Prostate gland (tissue), 2 donors: ENCODE data around the gene ARPP21. TPM values are rescaled to one million over a fixed set of nuclear protein-coding genes. Genes with fewer than 3 reads are reported as not detected.

Experiments used
- DNase-seq: peaks from one replicate; pipeline ENCODE4 v3.0.0-alpha.2; 2019; ENCODE audit warnings: low spot score
- H3K27ac ChIP-seq, 2 donors: fragments of 200-600 bp; sonication (generic); 2 replicates each; pipeline ENCODE4 v1.5.1; 2017 to 2019
- H3K27me3 ChIP-seq: fragments of 200-600 bp; sonication (generic); replicated peaks from 2 replicates; pipeline ENCODE4 v1.5.1; 2019; ENCODE audit not compliant: insufficient read depth
- H3K36me3 ChIP-seq, 2 donors: fragments of 200-600 bp; sonication (generic); 1 replicate in 1 of 2; 2 replicates in 1 of 2; pipeline versions ENCODE4 v1.5.1 to v1.8.1; 2017 to 2019
- H3K4me1 ChIP-seq: fragments of 200-600 bp; sonication (generic); replicated peaks from 2 replicates; pipeline ENCODE4 v1.5.1; 2019
- H3K4me3 ChIP-seq, 2 donors: fragments of 200-600 bp; sonication (generic); 2 replicates each; pipeline ENCODE4 v1.5.1; 2017 to 2019
- H3K9me3 ChIP-seq: fragments of 200-600 bp; sonication (generic); 2 replicates; pipeline ENCODE4 v1.5.1; 2017
- POLR2A ChIP-seq: fragments of 450-650 bp; IDR thresholded peaks from one replicate; pipeline ENCODE4 v1.6.1; 2016; ENCODE audit warnings: antibody characterized with exemption, mild to moderate bottlenecking
- POLR2AphosphoS5 ChIP-seq: sonication (generic); formaldehyde crosslinking; IDR thresholded peaks from one replicate; pipeline ENCODE4 v1.6.1; 2017; ENCODE audit warnings: antibody characterized with exemption
- WGBS: methylation state at CpG from one replicate; pipeline ENCODE4 v1.1.5; 2018; 5-methylcytosine and 5-hydroxymethylcytosine counted together
- intact Hi-C: fragments of 100-400 bp; cut with DNase I; formaldehyde crosslinking; loops from one replicate; pipeline ENCODE4 v1.14.2; 2022
- total RNA-seq, 2 donors: library from RNA; depleted of rRNA; stranded (reverse); fragments of >200 nt; gene quantifications; one replicate each; pipeline ENCODE4 v1.1.0, GENCODE V29; 2016
- TF ChIP-seq, protein P1 (sequence below), 4 experiments: fragments of 200-600 bp in 2 of 4; fragments of 450-650 bp in 2 of 4; sonication (generic) in 2 of 4; IDR thresholded peaks; 1 replicate in 3 of 4; 2 replicates in 1 of 4; pipeline ENCODE4 v1.5.1; 2016 to 2019; ENCODE audit warnings: antibody characterized with exemption in 4 of 4, mild to moderate bottlenecking in 2 of 4, moderate library complexity in 2 of 4

The ARPP21 gene
- total RNA-seq, 2 donors from 2014 or later: 8.1 TPM; not detected in 1

- Histone ChIP-seq H3K36me3 (no peaks in the 10 kb centered on the region), H3K27me3 (peaks cover 12% of the 10 kb centered on the region), H3K9me3 (no peaks in the 10 kb centered on the region), H3K4me3 (no peak overlapping the region), H3K27ac (no peak overlapping the region), H3K4me1 (no peaks in the 10 kb centered on the region)
- TF ChIP-seq POLR2A (no peak), POLR2AphosphoS5 (no peak)
- TF ChIP-seq, protein P1, sequence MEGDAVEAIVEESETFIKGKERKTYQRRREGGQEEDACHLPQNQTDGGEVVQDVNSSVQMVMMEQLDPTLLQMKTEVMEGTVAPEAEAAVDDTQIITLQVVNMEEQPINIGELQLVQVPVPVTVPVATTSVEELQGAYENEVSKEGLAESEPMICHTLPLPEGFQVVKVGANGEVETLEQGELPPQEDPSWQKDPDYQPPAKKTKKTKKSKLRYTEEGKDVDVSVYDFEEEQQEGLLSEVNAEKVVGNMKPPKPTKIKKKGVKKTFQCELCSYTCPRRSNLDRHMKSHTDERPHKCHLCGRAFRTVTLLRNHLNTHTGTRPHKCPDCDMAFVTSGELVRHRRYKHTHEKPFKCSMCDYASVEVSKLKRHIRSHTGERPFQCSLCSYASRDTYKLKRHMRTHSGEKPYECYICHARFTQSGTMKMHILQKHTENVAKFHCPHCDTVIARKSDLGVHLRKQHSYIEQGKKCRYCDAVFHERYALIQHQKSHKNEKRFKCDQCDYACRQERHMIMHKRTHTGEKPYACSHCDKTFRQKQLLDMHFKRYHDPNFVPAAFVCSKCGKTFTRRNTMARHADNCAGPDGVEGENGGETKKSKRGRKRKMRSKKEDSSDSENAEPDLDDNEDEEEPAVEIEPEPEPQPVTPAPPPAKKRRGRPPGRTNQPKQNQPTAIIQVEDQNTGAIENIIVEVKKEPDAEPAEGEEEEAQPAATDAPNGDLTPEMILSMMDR (IDR thresholded peaks at IDR 0.05): no peak
- intact Hi-C loops: no loop called here
- no peak for DNase-seq
- WGBS: 89% methylated on average over 4 of the region's 4 CpGs
Observed at GRCh38 chr3:35635926-35636683, 3.2 kb upstream of the ARPP21 start.

- TF ChIP-seq POLR2AphosphoS5: no peak
- TF ChIP-seq, protein P1 (IDR thresholded peaks at IDR 0.05): no peak
- no peak for TF ChIP-seq POLR2A
- Histone ChIP-seq H3K27ac (no peak overlapping the region), H3K36me3 (no peaks in the 10 kb centered on the region), H3K4me1 (no peaks in the 10 kb centered on the region), H3K4me3 (no peak overlapping the region), H3K27me3 (peaks cover 12% of the 10 kb centered on the region), H3K9me3 (no peaks in the 10 kb centered on the region)
- 81% methylated on average over 15 of the region's 15 CpGs for WGBS
- intact Hi-C loops: no loop called here
- no peak for DNase-seq
Observed at GRCh38 chr3:35638251-35638979, 910 bp upstream of the ARPP21 start.

DNA sequence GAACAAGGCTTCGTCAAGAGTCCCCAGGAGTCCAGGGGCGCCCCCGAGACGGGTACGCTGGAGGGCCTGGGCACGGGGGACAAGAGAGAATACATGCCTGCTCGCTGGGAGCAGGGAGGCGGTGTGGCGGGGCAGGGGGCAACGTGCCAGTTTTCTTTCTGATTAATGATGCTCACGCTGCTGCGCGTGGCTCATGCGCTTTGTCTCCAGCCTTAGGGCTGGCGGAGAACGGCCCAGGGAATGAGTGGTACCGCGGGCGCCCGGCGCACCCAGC lies 408 bp upstream of the ARPP21 start:
- 21% methylated on average over 21 of the region's 21 CpGs for WGBS
- DNase-seq: no peak
- Histone ChIP-seq H3K4me1 (no peaks in the 10 kb centered on the region), H3K4me3 (peak overlapping the region in 1 of 2 donors; percentile 5), H3K9me3 (no peaks in the 10 kb centered on the region), H3K27me3 (peaks cover 12% of the 10 kb centered on the region), H3K27ac (no peak overlapping the region), H3K36me3 (no peaks in the 10 kb centered on the region)
- TF ChIP-seq POLR2AphosphoS5 (no peak), POLR2A (no peak)
- TF ChIP-seq, protein P1 (IDR thresholded peaks at IDR 0.05): no peak
- intact Hi-C loops: no loop called here

- no peaks in the 10 kb centered on the region for H3K4me1 ChIP-seq
- intact Hi-C loops: no loop called here
- H3K27ac ChIP-seq: no peak overlapping the region
- H3K27me3 ChIP-seq: peaks cover 12% of the 10 kb centered on the region
- 59% methylated on average over 10 of the region's 10 CpGs for WGBS
- no peak for DNase-seq
- H3K9me3 ChIP-seq: no peaks in the 10 kb centered on the region
- H3K36me3 ChIP-seq: no peaks in the 10 kb centered on the region
- TF ChIP-seq POLR2AphosphoS5: no peak
- no peak for TF ChIP-seq POLR2A
- TF ChIP-seq, protein P1 (IDR thresholded peaks at IDR 0.05): no peak
- no peak overlapping the region for H3K4me3 ChIP-seq
Observed at GRCh38 chr3:35640190-35641165, 1.2 kb downstream of the ARPP21 start.
